CD14-positive monocyte (primary cell): ENCODE data around the gene MAP3K3. TPM values are rescaled to one million over a fixed set of nuclear protein-coding genes. Genes with fewer than 3 reads are reported as not detected.

Experiments used
- DNase-seq, 3 donors: peaks; one replicate each; pipeline ENCODE4 v3.0.0-alpha.2; 2011 to 2022
- H2AFZ ChIP-seq: 2 replicates; pipeline ENCODE4 v1.6.0; 2012; ENCODE audit warnings: mild to moderate bottlenecking, low read depth, low read length, inconsistent platforms; ENCODE audit not compliant: insufficient read depth, poor library complexity, severe bottlenecking
- H3K27ac ChIP-seq, 2 donors: 1 replicate in 1 of 2; 2 replicates in 1 of 2; pipeline ENCODE4 v1.5.1; 2012 to 2013; ENCODE audit warnings: low read length in 2 of 2, control low read depth in 1 of 2, inconsistent platforms in 1 of 2, low read depth in 1 of 2, mild to moderate bottlenecking in 1 of 2
- H3K27me3 ChIP-seq, 2 donors: one replicate each; pipeline versions ENCODE4 v1.6.0 to v1.6.1; 2011 to 2013; ENCODE audit warnings: low read length in 2 of 2; ENCODE audit not compliant: control insufficient read depth in 2 of 2, insufficient read depth in 2 of 2
- H3K36me3 ChIP-seq, 2 donors: replicated peaks in 1 of 2; 1 replicate in 1 of 2; 2 replicates in 1 of 2; pipeline versions ENCODE4 v1.5.1 to v1.6.1; 2012 to 2013; ENCODE audit warnings: low read length in 2 of 2, control low read depth in 1 of 2, inconsistent platforms in 1 of 2, mild to moderate bottlenecking in 1 of 2; ENCODE audit not compliant: insufficient read depth in 2 of 2, control insufficient read depth in 1 of 2
- H3K4me1 ChIP-seq, 2 donors: 1 replicate in 1 of 2; 2 replicates in 1 of 2; pipeline versions ENCODE4 v1.5.1 to v1.6.1; 2012 to 2013; ENCODE audit warnings: low read length in 2 of 2, control low read depth in 1 of 2, inconsistent platforms in 1 of 2, mild to moderate bottlenecking in 1 of 2, moderate library complexity in 1 of 2; ENCODE audit not compliant: insufficient read depth in 2 of 2, control insufficient read depth in 1 of 2
- H3K4me2 ChIP-seq: replicated peaks from 2 replicates; pipeline ENCODE3; 2012; ENCODE audit warnings: low read length, moderate library complexity, mild to moderate bottlenecking; ENCODE audit not compliant: poor library complexity, severe bottlenecking; ENCODE audit errors: extremely low read depth
- H3K4me3 ChIP-seq, 3 experiments: fragments of 200-600 bp in 1 of 3; sonication (generic) in 1 of 3; replicated peaks in 1 of 3; 1 replicate in 2 of 3; 2 replicates in 1 of 3; pipeline ENCODE4 v1.5.1; 2011 to 2013; ENCODE audit warnings: low read length in 3 of 3, mild to moderate bottlenecking in 3 of 3, control low read depth in 2 of 3, low read depth in 2 of 3, inconsistent platforms in 1 of 3, moderate library complexity in 1 of 3
- H3K79me2 ChIP-seq: 2 replicates; pipeline ENCODE4 v1.6.0; 2012; ENCODE audit warnings: mild to moderate bottlenecking, control low read depth, inconsistent platforms, low read length, moderate library complexity; ENCODE audit not compliant: insufficient read depth
- H3K9ac ChIP-seq: 2 replicates; pipeline ENCODE4 v1.6.0; 2017; ENCODE audit warnings: low read length, mild to moderate bottlenecking; ENCODE audit not compliant: insufficient read depth, poor library complexity, severe bottlenecking
- H3K9me3 ChIP-seq, 2 donors: replicated peaks in 1 of 2; 1 replicate in 1 of 2; 2 replicates in 1 of 2; pipeline versions ENCODE4 v1.5.1 to v1.6.1; 2012 to 2013; ENCODE audit warnings: low read length in 2 of 2, control low read depth in 1 of 2; ENCODE audit not compliant: control insufficient read depth in 1 of 2, insufficient read depth in 1 of 2
- H4K20me1 ChIP-seq: 2 replicates; pipeline ENCODE4 v1.6.0; 2012; ENCODE audit warnings: mild to moderate bottlenecking, low read length, control low read depth, moderate library complexity; ENCODE audit not compliant: insufficient read depth
- H3K27ac Mint-ChIP-seq, 7 donors: one replicate each; pipeline ENCODE4 v1.8.0; 2020; ENCODE audit warnings: mild to moderate bottlenecking in 7 of 7, mixed read lengths in 7 of 7, moderate library complexity in 6 of 7, inconsistent platforms in 2 of 7
- H3K27me3 Mint-ChIP-seq, 3 donors: one replicate each; pipeline ENCODE4 v1.8.0; 2021 to 2022; ENCODE audit warnings: low read depth in 3 of 3, mild to moderate bottlenecking in 3 of 3, mixed read lengths in 3 of 3, moderate library complexity in 3 of 3, inconsistent platforms in 1 of 3
- H3K36me3 Mint-ChIP-seq, 2 donors: one replicate each; pipeline ENCODE4 v1.8.0; 2020; ENCODE audit warnings: mixed read lengths in 2 of 2, inconsistent platforms in 1 of 2, mild to moderate bottlenecking in 1 of 2
- H3K4me1 Mint-ChIP-seq: one replicate; pipeline ENCODE4 v1.8.0; 2020; ENCODE audit warnings: mild to moderate bottlenecking, mixed read lengths
- H3K4me3 Mint-ChIP-seq, 2 donors: one replicate each; pipeline ENCODE4 v1.8.0; 2020; ENCODE audit warnings: mild to moderate bottlenecking in 2 of 2, mixed read lengths in 2 of 2, moderate library complexity in 1 of 2
- H3K9me3 Mint-ChIP-seq, 7 donors: one replicate each; pipeline ENCODE4 v1.8.0; 2020 to 2022; ENCODE audit warnings: mixed read lengths in 7 of 7, mild to moderate bottlenecking in 6 of 7, moderate library complexity in 6 of 7, inconsistent platforms in 2 of 7
- CTCF ChIP-seq: fragments of 200-600 bp; IDR thresholded peaks from one replicate; pipeline ENCODE4 v1.8.0; 2022; ENCODE audit warnings: antibody characterized with exemption, mild to moderate bottlenecking
- WGBS: methylation state at CpG from one replicate; pipeline ENCODE4 v1.1.5; 2013; ENCODE audit warnings: missing lambda C conversion rate; ENCODE audit not compliant: insufficient coverage; 5-methylcytosine and 5-hydroxymethylcytosine counted together
- intact Hi-C, 2 donors: fragments of 100-400 bp; cut with micrococcal nuclease; formaldehyde crosslinking; loops; one replicate each; pipeline versions ENCODE4 v1.15.0 to v1.15.1; 2023
- polyA plus RNA-seq, 3 donors: library from polyadenylated mRNA; depleted of rRNA in 1 of 3; unstranded in 2 of 3; stranded (reverse) in 1 of 3; fragments of 300-500 nt in 2 of 3; fragments of >200 nt in 1 of 3; fragmentation: Illumina TruSeq in 2 of 3; gene quantifications; 1 replicate in 2 of 3; 2 replicates in 1 of 3; pipeline ENCODE4 v1.2.3, GENCODE V29; 2012 to 2021

The MAP3K3 gene
- polyA plus RNA-seq, 3 donors, result 52.2 to 219 (median 63.6) TPM

- peaks cover 44 to 62% of the 10 kb centered on the region in 2 donors for H3K36me3 Mint-ChIP-seq
- Histone ChIP-seq H3K9me3 (no peaks in the 10 kb centered on the region), H3K4me2 (peak overlapping the region; percentile 55), H3K27me3 (no peaks in the 10 kb centered on the region), H3K4me1 (peaks cover 99 to 100% of the 10 kb centered on the region in 2 donors), H3K79me2 (peaks cover 67% of the 10 kb centered on the region), H4K20me1 (peaks cover 5% of the 10 kb centered on the region), H3K9ac (no peak overlapping the region), H2AFZ (no peak overlapping the region), H3K36me3 (peaks cover 16 to 22% of the 10 kb centered on the region in 2 donors), H3K4me3 (peak overlapping the region in 1 of 3 experiments; percentile 45), H3K27ac (peak overlapping the region; percentile 83 to 92)
- no peaks in the 10 kb centered on the region for H3K9me3 Mint-ChIP-seq
- intact Hi-C loops, result no loop called here
- 50% methylated on average over 1 of the region's 7 CpGs for WGBS
- peak in 1 of 3 donors; percentile 47 for DNase-seq
- H3K27ac Mint-ChIP-seq, result peak overlapping the region; percentile 91 to 99 (median 95)
- peaks cover 0 to 1% (median 0%) of the 10 kb centered on the region in 3 donors for H3K27me3 Mint-ChIP-seq
- peaks cover 98% of the 10 kb centered on the region for H3K4me1 Mint-ChIP-seq
- H3K4me3 Mint-ChIP-seq, result peak overlapping the region in 1 of 2 donors; percentile 80
- no peak for TF ChIP-seq CTCF
Observed at GRCh38 chr17:63644846-63645245, 22.6 kb downstream of the MAP3K3 start.

- Histone ChIP-seq H3K27me3 (no peaks in the 10 kb centered on the region), H3K4me2 (peak overlapping the region; percentile 55), H3K36me3 (peaks cover 19 to 30% of the 10 kb centered on the region in 2 donors), H3K4me1 (peaks cover 98 to 100% of the 10 kb centered on the region in 2 donors), H3K27ac (peak overlapping the region; percentile 83 to 92), H3K9me3 (no peaks in the 10 kb centered on the region), H3K79me2 (peaks cover 67% of the 10 kb centered on the region), H4K20me1 (peaks cover 16% of the 10 kb centered on the region), H3K9ac (peak overlapping the region; percentile 0), H3K4me3 (peak overlapping the region in 1 of 3 experiments; percentile 45), H2AFZ (no peak overlapping the region)
- Mint-ChIP-seq H3K27me3 (peaks cover 0 to 1% (median 0%) of the 10 kb centered on the region in 3 donors), H3K27ac (peak overlapping the region; percentile 91 to 99 (median 95)), H3K36me3 (peaks cover 42 to 63% of the 10 kb centered on the region in 2 donors), H3K4me3 (peak overlapping the region in 1 of 2 donors; percentile 61), H3K9me3 (no peaks in the 10 kb centered on the region), H3K4me1 (peaks cover 98% of the 10 kb centered on the region)
- intact Hi-C loops, result no loop called here
- WGBS, result 80% methylated on average over 1 of the region's 5 CpGs
- DNase-seq, result no peak
- no peak for TF ChIP-seq CTCF
Observed at GRCh38 chr17:63645775-63646487, 23.7 kb downstream of the MAP3K3 start.
